Pons (tissue), 1 donor: ENCODE measurements around the gene MFSD6.
"Not testable (repeated sequence)": the region's sequence is repeated elsewhere in the genome, so short reads cannot be mapped to it uniquely, and the experiment has no call there.

Experiments
- DNase-seq: peaks from one replicate; pipeline ENCODE4 v3.0.0-alpha.2; 2016; ENCODE audit warnings: low spot score

Gene MFSD6

GRCh38 chr2:190407662-190408537 is at the start of gene MFSD6:
MFSD6 (plus strand) TSS chr2:190408355; CDS start chr2:190436030, 27,675 bp downstream.
- no peak for DNase-seq

DNA sequence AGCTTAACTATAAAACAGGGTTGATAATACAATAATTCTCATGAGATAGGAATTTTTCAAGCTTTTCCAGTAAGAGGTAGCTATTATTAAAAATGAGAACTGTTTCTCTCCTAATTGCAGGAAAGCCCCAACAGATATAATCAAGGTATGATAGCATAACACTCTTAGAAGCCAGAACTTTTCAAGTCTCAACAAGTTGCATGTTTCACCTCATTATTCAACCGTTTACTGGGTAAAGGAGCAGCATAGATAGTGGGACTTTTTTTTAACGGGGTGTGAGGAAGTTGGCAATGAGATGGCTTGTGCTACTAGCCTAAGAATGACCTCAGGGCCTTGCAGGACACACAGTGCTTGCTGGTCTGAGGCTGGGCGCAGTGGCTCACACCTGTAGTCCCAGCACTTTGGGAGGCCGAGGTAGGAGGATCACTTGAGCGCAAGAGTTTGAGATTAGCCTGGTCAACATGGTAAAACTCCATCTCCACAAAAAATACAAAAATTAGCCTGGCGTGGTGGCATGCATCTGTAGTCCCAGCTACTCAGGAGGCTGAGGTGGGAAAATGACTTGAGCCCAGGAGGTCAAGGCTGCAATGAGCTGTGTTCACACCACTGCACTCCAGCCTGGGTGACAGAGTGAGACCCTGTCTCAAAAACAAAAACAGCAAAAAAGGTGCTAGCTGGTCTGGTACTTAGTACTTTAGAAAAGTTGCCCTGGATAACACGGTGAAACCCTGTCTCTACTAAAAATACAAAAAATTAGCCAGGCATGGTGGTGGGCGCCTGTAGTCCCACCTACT is 49.3 kb upstream of the MFSD6 start:
- not testable (repeated sequence) for DNase-seq

- no peak for DNase-seq
Observed at GRCh38 chr2:190360561-190360960, 47.6 kb upstream of the MFSD6 start.

GRCh38 chr2:190360965-190361364 is 47.2 kb upstream of the MFSD6 start:
- DNase-seq = no peak

DNA sequence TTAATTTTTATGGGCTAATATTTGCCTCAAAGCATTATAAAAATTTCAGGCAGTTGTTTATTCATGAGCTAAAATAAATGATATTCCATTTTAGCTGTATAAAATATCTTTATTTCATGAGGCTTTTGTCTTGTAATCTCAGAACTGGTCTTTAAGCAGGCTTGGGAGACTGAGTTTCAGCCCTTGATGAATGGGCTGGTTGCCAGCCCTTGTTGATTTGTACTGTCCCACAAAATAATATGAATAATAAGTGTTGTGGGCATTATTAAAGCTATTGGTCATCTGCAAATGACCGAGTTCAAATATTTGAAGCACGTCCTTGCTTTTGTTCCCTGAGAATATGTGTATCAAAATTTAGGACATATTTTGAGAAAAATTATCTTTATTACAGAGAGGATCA is 46.6 kb upstream of the MFSD6 start:
- no peak for DNase-seq

- DNase-seq = no peak
Observed at GRCh38 chr2:190362894-190363293, 45.3 kb upstream of the MFSD6 start.

GRCh38 chr2:190365499-190366204 is 42.5 kb upstream of the MFSD6 start:
- no peak for DNase-seq

- no peak for DNase-seq
Observed at GRCh38 chr2:190366248-190366753, 41.9 kb upstream of the MFSD6 start.

GRCh38 chr2:190367091-190367490 is 41.1 kb upstream of the MFSD6 start:
- no peak for DNase-seq

- no peak for DNase-seq
Observed at GRCh38 chr2:190369635-190370034, 38.5 kb upstream of the MFSD6 start.

DNA sequence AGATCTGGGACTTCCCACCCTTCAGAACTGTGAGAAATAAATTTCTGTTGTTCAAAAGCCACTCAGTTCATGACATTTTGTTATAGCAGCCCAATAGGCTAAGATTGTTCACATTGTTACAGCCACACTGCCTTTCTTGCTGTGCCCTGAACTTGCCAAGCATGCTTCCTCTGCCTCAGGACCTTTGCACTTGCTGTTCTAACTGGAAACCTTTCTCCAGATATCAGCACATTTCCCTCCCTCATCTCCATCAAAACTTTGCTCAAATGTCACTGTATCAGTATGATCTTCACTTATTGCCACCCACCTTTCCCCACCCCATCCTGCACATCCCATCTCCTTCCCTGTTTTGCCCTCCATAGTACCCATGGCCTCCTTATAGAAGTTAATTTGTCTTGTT is 32.1 kb upstream of the MFSD6 start:
- DNase-seq = no peak

GRCh38 chr2:190376591-190377245 is 31.4 kb upstream of the MFSD6 start:
- DNase-seq = no peak

DNA sequence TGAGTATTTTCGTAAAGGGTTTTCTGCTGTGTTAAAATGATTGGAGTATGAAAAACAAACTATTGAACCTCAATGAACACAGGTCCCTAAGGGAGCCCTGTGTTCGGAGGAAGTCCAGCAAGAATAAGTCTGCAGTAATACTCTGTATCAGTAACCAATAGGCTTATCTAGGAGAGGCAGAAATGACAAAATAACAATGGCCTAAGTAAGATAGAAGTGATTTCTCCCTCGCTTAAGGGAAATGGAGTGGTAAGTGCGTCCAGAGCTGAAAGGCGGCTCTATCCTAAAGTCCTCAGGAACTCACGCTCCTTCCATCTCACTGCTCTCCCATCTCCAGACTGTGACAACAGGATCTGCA is 29.3 kb upstream of the MFSD6 start:
- DNase-seq = no peak

- no peak for DNase-seq
Observed at GRCh38 chr2:190379249-190379964, 28.7 kb upstream of the MFSD6 start.

GRCh38 chr2:190380962-190381412 is 27.2 kb upstream of the MFSD6 start:
- DNase-seq = no peak

- peak; percentile 71 for DNase-seq
Observed at GRCh38 chr2:190382851-190383250, 25.3 kb upstream of the MFSD6 start.

GRCh38 chr2:190387422-190387821 is 20.7 kb upstream of the MFSD6 start:
- no peak for DNase-seq

- no peak for DNase-seq
Observed at GRCh38 chr2:190396271-190396670, 11.9 kb upstream of the MFSD6 start.

GRCh38 chr2:190402986-190403603 is 5.1 kb upstream of the MFSD6 start:
- DNase-seq = no peak

GRCh38 chr2:190404487-190404886 is 3.7 kb upstream of the MFSD6 start:
- DNase-seq = no peak

GRCh38 chr2:190405070-190405469 is 3.1 kb upstream of the MFSD6 start:
- DNase-seq = no peak
